Caco-2 (cell line): ENCODE results near the gene GC. TPM values are rescaled to one million over a fixed set of nuclear protein-coding genes. Genes with fewer than 3 reads are reported as not detected.

Source experiments
- BruUV-seq: library from RNA; stranded (reverse); fragments of 400-500 nt; replicated peaks from 2 replicates; lab custom pipeline; 2021; lab: Mats Ljungman, UMichigan
- CTCF ChIA-PET: fragments of 300-600 bp; sonication (Branson Sonifier 250); formaldehyde crosslinking; loops from one replicate; lab custom pipeline; 2022; ENCODE audit warnings: antibody characterized with exemption; lab: Charles Lee
- POLR2A ChIA-PET: fragments of 300-600 bp; sonication (Branson Sonifier 250); formaldehyde crosslinking; loops from one replicate; lab custom pipeline; 2022; ENCODE audit warnings: antibody characterized with exemption; lab: Charles Lee
- DNase-seq, 2 experiments: peaks; one replicate each; pipeline versions ENCODE4 v3.0.0 to v3.0.0-alpha.2; 2020 to 2022
- H3K27me3 ChIP-seq: replicated peaks from 2 replicates; pipeline ENCODE4 v1.6.0; 2011; ENCODE audit warnings: low read length; ENCODE audit not compliant: control insufficient read depth, insufficient read depth
- H3K36me3 ChIP-seq: 2 replicates; pipeline ENCODE4 v1.5.1; 2011; ENCODE audit warnings: low read length; ENCODE audit not compliant: control insufficient read depth, insufficient read depth
- H3K4me1 ChIP-seq: fragments of 250-450 bp; sonication (Bioruptor Pico); 2 replicates; pipeline ENCODE4 v1.5.1; 2020; ENCODE audit warnings: mild to moderate bottlenecking
- H3K4me3 ChIP-seq: 2 replicates; pipeline ENCODE4 v1.5.1; 2011; ENCODE audit warnings: low read depth, mild to moderate bottlenecking, control low read depth, low read length
- H3K9me3 ChIP-seq: fragments of 250-450 bp; sonication (Bioruptor Pico); 2 replicates; pipeline ENCODE4 v1.5.1; 2020; ENCODE audit warnings: mild to moderate bottlenecking, moderate library complexity
- H3K27ac Mint-ChIP-seq: one replicate; pipeline ENCODE4 v1.8.0; 2022; ENCODE audit warnings: mixed read lengths; ENCODE audit not compliant: unreplicated experiment
- H3K27me3 Mint-ChIP-seq: one replicate; pipeline ENCODE4 v1.8.0; 2022; ENCODE audit warnings: mixed read lengths; ENCODE audit not compliant: insufficient read depth, unreplicated experiment
- H3K36me3 Mint-ChIP-seq: one replicate; pipeline ENCODE4 v1.8.0; 2022; ENCODE audit warnings: mild to moderate bottlenecking, mixed read lengths; ENCODE audit not compliant: insufficient read depth, unreplicated experiment
- H3K4me1 Mint-ChIP-seq: one replicate; pipeline ENCODE4 v1.8.0; 2022; ENCODE audit warnings: low read depth, mixed read lengths; ENCODE audit not compliant: unreplicated experiment
- H3K4me3 Mint-ChIP-seq: one replicate; pipeline ENCODE4 v1.8.0; 2022; ENCODE audit warnings: mild to moderate bottlenecking, moderate library complexity, mixed read lengths; ENCODE audit not compliant: unreplicated experiment
- H3K9me3 Mint-ChIP-seq: one replicate; pipeline ENCODE4 v1.8.0; 2022; ENCODE audit warnings: mixed read lengths; ENCODE audit not compliant: unreplicated experiment
- intact Hi-C: fragments of 100-400 bp; cut with micrococcal nuclease; formaldehyde crosslinking; loops from one replicate; pipeline ENCODE4 v1.10.0; 2022; ENCODE audit not compliant: unreplicated experiment
- total RNA-seq: library from RNA; stranded (reverse); gene quantifications from 2 replicates; pipeline ENCODE4 v1.2.3, GENCODE V29; 2022
- TF ChIP-seq, protein P1 (sequence below), 2 experiments: fragments of 200-600 bp in 1 of 2; IDR thresholded peaks; 1 replicate in 1 of 2; 2 replicates in 1 of 2; pipeline versions ENCODE4 v1.5.1 to v1.8.0; 2011 to 2022; ENCODE audit warnings: antibody characterized with exemption in 1 of 2, control low read depth in 1 of 2, inconsistent platforms in 1 of 2, low read depth in 1 of 2, low read length in 1 of 2, mild to moderate bottlenecking in 1 of 2, moderate library complexity in 1 of 2; ENCODE audit not compliant: insufficient read depth in 1 of 2, severe bottlenecking in 1 of 2, unreplicated experiment in 1 of 2

Gene GC
- total RNA-seq, 1 experiment from 2014 or later: not detected

DNA sequence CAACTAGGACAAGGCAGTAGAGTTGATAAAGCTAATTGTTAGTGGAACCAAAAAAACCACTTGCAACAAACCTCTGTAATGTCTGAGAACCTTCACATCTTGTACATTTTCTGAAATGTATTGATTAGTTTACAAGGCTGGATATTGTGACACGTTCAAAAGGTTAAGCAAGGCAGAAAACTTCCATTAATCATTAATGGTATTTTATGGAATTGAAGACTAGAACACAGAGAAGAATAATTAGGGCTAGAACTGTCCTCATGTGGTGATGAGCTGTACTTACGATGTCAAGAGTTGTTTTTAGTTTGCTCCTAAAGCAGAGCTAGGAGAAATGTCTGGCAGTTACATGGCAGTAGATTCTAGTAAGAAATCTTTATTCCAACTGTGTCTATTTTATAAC lies 12.3 kb downstream of the GC start:
- Histone ChIP-seq H3K4me1 (no peaks in the 10 kb centered on the region), H3K36me3 (no peaks in the 10 kb centered on the region), H3K4me3 (no peak overlapping the region), H3K27me3 (no peaks in the 10 kb centered on the region), H3K9me3 (no peaks in the 10 kb centered on the region)
- Mint-ChIP-seq H3K4me3 (no peak overlapping the region), H3K36me3 (no peaks in the 10 kb centered on the region), H3K9me3 (no peaks in the 10 kb centered on the region), H3K27me3 (no peaks in the 10 kb centered on the region), H3K27ac (no peak overlapping the region), H3K4me1 (no peaks in the 10 kb centered on the region)
- TF ChIP-seq, protein P1, sequence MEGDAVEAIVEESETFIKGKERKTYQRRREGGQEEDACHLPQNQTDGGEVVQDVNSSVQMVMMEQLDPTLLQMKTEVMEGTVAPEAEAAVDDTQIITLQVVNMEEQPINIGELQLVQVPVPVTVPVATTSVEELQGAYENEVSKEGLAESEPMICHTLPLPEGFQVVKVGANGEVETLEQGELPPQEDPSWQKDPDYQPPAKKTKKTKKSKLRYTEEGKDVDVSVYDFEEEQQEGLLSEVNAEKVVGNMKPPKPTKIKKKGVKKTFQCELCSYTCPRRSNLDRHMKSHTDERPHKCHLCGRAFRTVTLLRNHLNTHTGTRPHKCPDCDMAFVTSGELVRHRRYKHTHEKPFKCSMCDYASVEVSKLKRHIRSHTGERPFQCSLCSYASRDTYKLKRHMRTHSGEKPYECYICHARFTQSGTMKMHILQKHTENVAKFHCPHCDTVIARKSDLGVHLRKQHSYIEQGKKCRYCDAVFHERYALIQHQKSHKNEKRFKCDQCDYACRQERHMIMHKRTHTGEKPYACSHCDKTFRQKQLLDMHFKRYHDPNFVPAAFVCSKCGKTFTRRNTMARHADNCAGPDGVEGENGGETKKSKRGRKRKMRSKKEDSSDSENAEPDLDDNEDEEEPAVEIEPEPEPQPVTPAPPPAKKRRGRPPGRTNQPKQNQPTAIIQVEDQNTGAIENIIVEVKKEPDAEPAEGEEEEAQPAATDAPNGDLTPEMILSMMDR (IDR thresholded peaks at IDR 0.05; ENCODE audit: insufficient read depth in 1 of 2, low read depth in 1 of 2, low read length in 1 of 2, severe bottlenecking in 1 of 2, unreplicated experiment in 1 of 2): no peak
- CTCF ChIA-PET: no interaction called here
- POLR2A ChIA-PET: no interaction called here
- no peak for DNase-seq
- intact Hi-C loops: loop anchor here (1.0 to 5.0 kb wide), 2 partner anchors 170 to 531 kb away; no protein-coding TSS in a partner anchor
- no TSS peak for BruUV-seq

GRCh38 chr4:71769434-71769833 lies 14.4 kb downstream of the GC start:
- intact Hi-C loops: no loop called here
- Mint-ChIP-seq H3K36me3 (no peaks in the 10 kb centered on the region), H3K27ac (no peak overlapping the region), H3K9me3 (no peaks in the 10 kb centered on the region), H3K4me1 (no peaks in the 10 kb centered on the region), H3K4me3 (no peak overlapping the region), H3K27me3 (no peaks in the 10 kb centered on the region)
- TF ChIP-seq, protein P1 (IDR thresholded peaks at IDR 0.05; ENCODE audit: insufficient read depth in 1 of 2, low read depth in 1 of 2, low read length in 1 of 2, severe bottlenecking in 1 of 2, unreplicated experiment in 1 of 2): no peak
- ChIA-PET POLR2A (no interaction called here), CTCF (no interaction called here)
- Histone ChIP-seq H3K36me3 (no peaks in the 10 kb centered on the region), H3K4me3 (no peak overlapping the region), H3K4me1 (no peaks in the 10 kb centered on the region), H3K27me3 (no peaks in the 10 kb centered on the region), H3K9me3 (no peaks in the 10 kb centered on the region)
- DNase-seq: no peak
- BruUV-seq: no TSS peak

DNA sequence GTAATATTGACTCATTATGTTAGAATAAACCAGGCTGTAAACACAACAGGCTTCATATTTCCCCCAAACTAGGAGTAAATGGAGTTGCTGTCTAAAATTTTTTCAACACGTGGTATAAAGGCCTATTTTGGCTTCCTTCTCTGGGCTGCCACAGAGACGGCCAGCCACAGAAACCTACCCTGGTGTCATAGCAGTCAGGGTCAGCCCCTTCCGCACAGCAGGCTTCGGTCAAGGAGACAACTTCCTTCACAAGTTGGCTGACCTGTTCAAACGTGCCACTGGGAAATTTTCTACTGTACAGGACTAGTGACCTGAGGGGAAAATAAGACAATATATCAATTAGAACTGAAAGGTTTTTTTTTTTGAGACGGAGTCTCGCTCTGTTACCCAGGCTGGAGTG lies 15.8 kb downstream of the GC start:
- TF ChIP-seq, protein P1 (IDR thresholded peaks at IDR 0.05; ENCODE audit: insufficient read depth in 1 of 2, low read depth in 1 of 2, low read length in 1 of 2, severe bottlenecking in 1 of 2, unreplicated experiment in 1 of 2): no peak
- Histone ChIP-seq H3K36me3 (no peaks in the 10 kb centered on the region), H3K4me1 (no peaks in the 10 kb centered on the region), H3K9me3 (no peaks in the 10 kb centered on the region), H3K4me3 (no peak overlapping the region), H3K27me3 (no peaks in the 10 kb centered on the region)
- H3K9me3 Mint-ChIP-seq: no peaks in the 10 kb centered on the region
- intact Hi-C loops: no loop called here
- ChIA-PET CTCF (no interaction called here), POLR2A (no interaction called here)
- no peak overlapping the region for H3K27ac Mint-ChIP-seq
- H3K36me3 Mint-ChIP-seq: no peaks in the 10 kb centered on the region
- no TSS peak for BruUV-seq
- no peaks in the 10 kb centered on the region for H3K27me3 Mint-ChIP-seq
- no peaks in the 10 kb centered on the region for H3K4me1 Mint-ChIP-seq
- no peak overlapping the region for H3K4me3 Mint-ChIP-seq
- no peak for DNase-seq
